HG03342 (cell line): ENCODE results near the gene GBE1.
"Not testable (repeated sequence)": the region's sequence is repeated elsewhere in the genome, so short reads cannot be mapped to it uniquely, and the experiment has no call there.

Experiments used
- ATAC-seq: cut with Tn5 transposase; IDR thresholded peaks from one replicate; pipeline ENCODE4 v1.9.1; 2021; ENCODE audit warnings: mild to moderate bottlenecking, moderate library complexity; ENCODE audit not compliant: unreplicated experiment

GBE1 gene

GRCh38 chr3:81544385-81544784, 217.1 kb downstream of the GBE1 start:
- no peak for ATAC-seq

- ATAC-seq: no peak
Measured at GRCh38 chr3:81540787-81541186, 220.7 kb downstream of the GBE1 start.

GRCh38 chr3:81531846-81532245, 229.6 kb downstream of the GBE1 start:
- no peak for ATAC-seq

- no peak for ATAC-seq
Measured at GRCh38 chr3:81531263-81531662, 230.2 kb downstream of the GBE1 start.

GRCh38 chr3:81530180-81530939, 231.1 kb downstream of the GBE1 start:
- no peak for ATAC-seq

- ATAC-seq: no peak
Measured at GRCh38 chr3:81521855-81522254, 239.6 kb downstream of the GBE1 start.

GRCh38 chr3:81518945-81519344, 242.5 kb downstream of the GBE1 start:
- no peak for ATAC-seq

GRCh38 chr3:81516042-81516441, 245.4 kb downstream of the GBE1 start:
- ATAC-seq: no peak

- ATAC-seq: no peak
Measured at GRCh38 chr3:81513591-81513990, 247.9 kb downstream of the GBE1 start.

- ATAC-seq: no peak
Measured at GRCh38 chr3:81503026-81503425, 258.4 kb downstream of the GBE1 start.

GRCh38 chr3:81502236-81502635, 259.2 kb downstream of the GBE1 start:
- no peak for ATAC-seq

GRCh38 chr3:81500039-81500438, 261.4 kb downstream of the GBE1 start:
- ATAC-seq: peak; percentile 71

- no peak for ATAC-seq
Measured at GRCh38 chr3:81497572-81498251, 263.7 kb downstream of the GBE1 start.

- no peak for ATAC-seq
Measured at GRCh38 chr3:81496407-81497104, 264.9 kb downstream of the GBE1 start.

- ATAC-seq: not testable (repeated sequence)
Measured at GRCh38 chr3:81492471-81492870, 269.0 kb downstream of the GBE1 start.

GRCh38 chr3:81492040-81492439, 269.4 kb downstream of the GBE1 start:
- no peak for ATAC-seq

- ATAC-seq: peak; percentile 97
Measured at GRCh38 chr3:81490541-81491288, 270.7 kb downstream of the GBE1 start.

GRCh38 chr3:81485444-81485865, 276.0 kb downstream of the GBE1 start:
- peak; percentile 97 for ATAC-seq

GRCh38 chr3:81484520-81484919, 276.9 kb downstream of the GBE1 start:
- ATAC-seq: no peak

- ATAC-seq: no peak
Measured at GRCh38 chr3:81483046-81483445, 278.4 kb downstream of the GBE1 start.

GRCh38 chr3:81477740-81478139, 283.7 kb downstream of the GBE1 start:
- ATAC-seq: no peak
